K562 (cell line): ENCODE measurements around the gene ENC1. TPM values are rescaled to one million over a fixed set of nuclear protein-coding genes. Genes with fewer than 3 reads are reported as not detected.

Experiments
- ATAC-seq: fragments of 200-7000 bp; cut with Tn5 transposase; 3 replicates; pipeline ENCODE4 v1.9.1; 2020; ENCODE audit warnings: moderate library complexity
- BruUV-seq: library from RNA; stranded (reverse); fragments of 400-500 nt; replicated peaks from 2 replicates; lab custom pipeline; 2021; lab: Mats Ljungman, UMichigan
- CTCF ChIA-PET: fragments of 300-600 bp; formaldehyde crosslinking; extraction: SDS; loops from one replicate; lab custom pipeline; 2021; ENCODE audit warnings: low intra/inter-chr PET ratio; lab: Yijun Ruan, JAX
- POLR2A ChIA-PET: fragments of 300-600, 350-650 bp; sonication (Branson Sonifier 250); formaldehyde crosslinking; extraction: SDS; loops from one replicate; lab custom pipeline; 2021; ENCODE audit warnings: antibody characterized with exemption, inconsistent platforms; lab: Yijun Ruan, JAX
- DNase-seq, 4 experiments: peaks; one replicate each; pipeline versions ENCODE4 v3.0.0 to v3.0.0-alpha.2; 2011 to 2018; ENCODE audit warnings: low spot score in 3 of 4, mixed read lengths in 3 of 4; ENCODE audit errors: extremely low read depth in 1 of 4
- FAIRE-seq: peaks from 2 replicates; lab custom pipeline; 2011; peaks lifted over from hg19 to GRCh38; lab: Jason Lieb, UNC
- H2AFZ ChIP-seq: 2 replicates; pipeline ENCODE4 v1.6.0; 2011; ENCODE audit warnings: low read depth, low read length, control low read depth, inconsistent platforms
- H3K27ac ChIP-seq: fragments of 200-600 bp; 3 replicates; pipeline ENCODE4 v1.8.0; 2011; ENCODE audit warnings: low read depth, mild to moderate bottlenecking, control low read depth, inconsistent platforms, low read length, moderate library complexity, mixed read lengths; ENCODE audit errors: extremely low read depth
- H3K27me3 ChIP-seq, 2 experiments: fragments of 300-600 bp in 1 of 2; 2 replicates in 1 of 2; 3 replicates in 1 of 2; pipeline versions ENCODE4 v1.6.0 to v1.8.0; 2011; ENCODE audit warnings: inconsistent platforms in 2 of 2, low read length in 2 of 2, mild to moderate bottlenecking in 1 of 2, mixed read lengths in 1 of 2, moderate library complexity in 1 of 2; ENCODE audit not compliant: control insufficient read depth in 2 of 2, insufficient read depth in 2 of 2
- H3K36me3 ChIP-seq: fragments of 300-600 bp; 3 replicates; pipeline ENCODE4 v1.8.0; 2011; ENCODE audit warnings: mild to moderate bottlenecking, low read length, inconsistent platforms; ENCODE audit not compliant: control insufficient read depth, insufficient read depth
- H3K4me1 ChIP-seq, 2 experiments: fragments of 200-600 bp in 1 of 2; replicated peaks in 1 of 2; 2 replicates in 1 of 2; 3 replicates in 1 of 2; pipeline versions ENCODE4 v1.5.1 to v1.8.0; 2011; ENCODE audit warnings: inconsistent platforms in 2 of 2, low read length in 2 of 2, mild to moderate bottlenecking in 1 of 2, mixed read lengths in 1 of 2, moderate library complexity in 1 of 2; ENCODE audit not compliant: control insufficient read depth in 2 of 2, insufficient read depth in 2 of 2
- H3K4me2 ChIP-seq: 2 replicates; pipeline ENCODE4 v1.6.1; 2011; ENCODE audit warnings: low read length, control low read depth, inconsistent platforms, mixed read lengths; ENCODE audit not compliant: insufficient read depth
- H3K4me3 ChIP-seq: fragments of 200-600 bp; sonication (generic), shearing (Covaris generic); 2 replicates; pipeline ENCODE4 v1.5.1; 2016; ENCODE audit warnings: control low read depth, inconsistent platforms
- H3K79me2 ChIP-seq: fragments of 200-600 bp; 3 replicates; pipeline ENCODE4 v1.8.0; 2011; ENCODE audit warnings: low read length, inconsistent platforms; ENCODE audit not compliant: control insufficient read depth, insufficient read depth
- H3K9ac ChIP-seq, 2 experiments: 2 replicates each; pipeline versions ENCODE4 v1.6.0 to v1.6.1; 2011; ENCODE audit warnings: low read depth in 2 of 2, low read length in 2 of 2, control low read depth in 1 of 2, inconsistent platforms in 1 of 2, mild to moderate bottlenecking in 1 of 2, mixed read lengths in 1 of 2; ENCODE audit not compliant: insufficient read depth in 1 of 2
- H3K9me1 ChIP-seq: one replicate; pipeline ENCODE4 v1.6.0; 2011; ENCODE audit warnings: inconsistent platforms, mild to moderate bottlenecking, low read length, moderate library complexity; ENCODE audit not compliant: control insufficient read depth, insufficient read depth
- H3K9me3 ChIP-seq: replicated peaks from 2 replicates; pipeline ENCODE4 v1.5.1; 2011; ENCODE audit warnings: low read depth, low read length, inconsistent platforms; ENCODE audit not compliant: control insufficient read depth, insufficient read depth
- H4K20me1 ChIP-seq: replicated peaks from 2 replicates; pipeline ENCODE4 v1.6.1; 2011; ENCODE audit warnings: low read length, inconsistent platforms, mixed read lengths; ENCODE audit not compliant: control insufficient read depth, insufficient read depth
- CBFA2T3 ChIP-seq: fragments of 450-650 bp; IDR thresholded peaks from 2 replicates; pipeline ENCODE4 v1.6.1; 2017
- JUND ChIP-seq, 2 experiments: IDR thresholded peaks; 2 replicates in 1 of 2; 3 replicates in 1 of 2; pipeline ENCODE4 v1.6.1; 2011; ENCODE audit warnings: borderline replicate concordance in 2 of 2, low read depth in 2 of 2, low read length in 2 of 2, improper control_type of control experiment in 1 of 2, missing biosample characterization in 1 of 2, missing genetic modification characterization in 1 of 2, missing genetic modification reagents in 1 of 2
- MAZ ChIP-seq, 2 experiments: fragments of 450-650 bp in 1 of 2; sonication (generic) in 1 of 2; formaldehyde crosslinking; IDR thresholded peaks in 1 of 2; conservative IDR thresholded peaks in 1 of 2; 2 replicates each; pipeline versions ENCODE4 v1.4.0 to v1.5.0; 2020; ENCODE audit warnings: mild to moderate bottlenecking in 1 of 2, missing genetic modification reagents in 1 of 2
- NFYB ChIP-seq: IDR thresholded peaks from 2 replicates; pipeline ENCODE4 v1.6.1; 2011; ENCODE audit warnings: mild to moderate bottlenecking, moderate library complexity; ENCODE audit not compliant: insufficient read length; ENCODE audit errors: extremely low read depth
- PBX2 ChIP-seq, 2 experiments: IDR thresholded peaks in 1 of 2; conservative IDR thresholded peaks in 1 of 2; 2 replicates each; pipeline ENCODE4 v1.6.1; 2016; ENCODE audit warnings: low read depth in 2 of 2, mild to moderate bottlenecking in 1 of 2, missing compliant biosample characterization in 1 of 2, missing genetic modification characterization in 1 of 2, moderate library complexity in 1 of 2
- PYGO2 ChIP-seq: fragments of 450-650 bp; IDR thresholded peaks from 2 replicates; pipeline ENCODE4 v1.6.1; 2016; ENCODE audit warnings: mild to moderate bottlenecking, missing genetic modification characterization, moderate library complexity, missing compliant biosample characterization
- TCF7 ChIP-seq: sonication (generic); IDR thresholded peaks from 2 replicates; pipeline ENCODE4 v1.6.1; 2016; ENCODE audit warnings: antibody characterized with exemption, borderline replicate concordance
- ZNF830 ChIP-seq: fragments of 250-450 bp; sonication (Bioruptor Pico); IDR thresholded peaks from 2 replicates; pipeline ENCODE4 v1.5.0; 2021; ENCODE audit warnings: mild to moderate bottlenecking
- WGBS: fragments of 100-300 bp; shearing (Covaris generic); methylation state at CpG from one replicate; pipeline ENCODE4 v1.1.6; 2016; ENCODE audit warnings: low coverage, mixed read lengths; ENCODE audit not compliant: insufficient coverage; ENCODE audit errors: missing lambda C conversion rate; 5-methylcytosine and 5-hydroxymethylcytosine counted together
- in situ Hi-C: fragments of 300-500 bp; cut with MboI; formaldehyde crosslinking; loops from 4 replicates; pipeline ENCODE4 v1.15.0; 2018; ENCODE audit warnings: inconsistent platforms, mixed read lengths
- intact Hi-C: fragments of 100-400 bp; cut with micrococcal nuclease; formaldehyde crosslinking; loops from 2 replicates; pipeline ENCODE4 v1.14.2; 2022
- polyA plus RNA-seq, 8 experiments: library from polyadenylated mRNA; depleted of rRNA in 4 of 8; stranded (reverse) in 5 of 8; unstranded in 3 of 8; fragments of >200 nt; fragmentation: Nextera tagmentation in 2 of 8; fragmentation: Illumina TruSeq in 1 of 8; extraction: Ambion mirVana in 2 of 8; extraction: Trizol in 1 of 8; gene quantifications; 2 replicates each; pipeline versions ENCODE4 v1.2.1 to v1.2.3, GENCODE V29; 2011 to 2014; ENCODE audit warnings: inconsistent platforms in 1 of 8, missing spikeins in 1 of 8
- total RNA-seq, 7 experiments: library from RNA; depleted of rRNA in 6 of 7; stranded (reverse); fragments of >200 nt in 6 of 7; fragmentation: Illumina TruSeq in 2 of 7; extraction: Trizol in 2 of 7; gene quantifications; 2 replicates each; pipeline versions ENCODE4 v1.2.1 to v1.2.3, GENCODE V29; 2011 to 2021; ENCODE audit warnings: low replicate concordance in 1 of 7

Gene ENC1
- total and polyA plus RNA-seq, 9 of the 15 experiments (the other 6 are each of a cell fraction or from before 2014, with no cell fraction given) = 0.17 to 3.2 (median 0.97) TPM

- TF ChIP-seq NFYB (no peak), PBX2 (CRISPR knock-in tag; IDR thresholded peaks at IDR 0.05; ENCODE audit: low read depth) (no peak), PBX2 (tag; conservative IDR thresholded peaks at IDR 0.05; ENCODE audit: low read depth) (no peak), PYGO2 (tag) (no peak), MAZ (CRISPR knock-in tag; conservative IDR thresholded peaks at IDR 0.05 in 1 of 2, IDR thresholded peaks at IDR 0.05 in 1 of 2) (no peak), TCF7 (no peak)
Observed at GRCh38 chr5:74649421-74649973, 9.0 kb upstream of the ENC1 start (continued).

- H2AFZ ChIP-seq = peak overlapping the region; percentile 47; the same call in 1 of the 2 replicates
- peak; percentile 85 for FAIRE-seq
- TF ChIP-seq CBFA2T3 = no peak
- peak; percentile 3; the same call in 1 of the 2 replicates for TF ChIP-seq JUND (IDR thresholded peaks at IDR 0.05; ENCODE audit: borderline replicate concordance, low read depth, low read length)
- no peak for TF ChIP-seq JUND (tag; IDR thresholded peaks at IDR 0.05; ENCODE audit: borderline replicate concordance, low read depth, low read length)
- TF ChIP-seq ZNF830 (CRISPR knock-in tag) = no peak
Observed at GRCh38 chr5:74648835-74649293, 8.3 kb upstream of the ENC1 start.

More at GRCh38 chr5:74648835-74649293, 8.3 kb upstream of the ENC1 start:
- DNase-seq (peak; percentile 38 to 70 (median 55)), ATAC-seq (peak; percentile 93)
- Histone ChIP-seq H3K4me2 (no peak overlapping the region), H3K79me2 (no peaks in the 10 kb centered on the region), H3K9me3 (no peaks in the 10 kb centered on the region), H3K36me3 (no peaks in the 10 kb centered on the region), H3K27ac (no peak overlapping the region), H3K9me1 (no peaks in the 10 kb centered on the region), H3K4me1 (no peaks in the 10 kb centered on the region), H3K27me3 (peaks cover 2 to 10% of the 10 kb centered on the region in 2 experiments; a peak in 2 of 5 replicates), H3K9ac (no peak overlapping the region), H4K20me1 (no peaks in the 10 kb centered on the region), H3K4me3 (no peak overlapping the region)
- CTCF ChIA-PET = interaction anchor here (1.3 to 2.6 kb wide), 2 partner anchors 253 to 747 kb away, joined by 3 to 23 read pairs; no protein-coding TSS in a partner anchor
- WGBS = 0% methylated on average over 6 of the region's 6 CpGs
- no TSS peak for BruUV-seq
- intact Hi-C loops = loop anchor here (1.0 to 5.0 kb wide), 4 partner anchors 612 to 1057 kb away; no protein-coding TSS in a partner anchor
- in situ Hi-C loops = loop anchor here (5.0 to 25.0 kb wide), 2 partner anchors 612 to 747 kb away; no protein-coding TSS in a partner anchor
- POLR2A ChIA-PET = interaction anchor here (0.8 kb wide), 1 partner anchor 614 kb away, joined by 3 read pairs; no protein-coding TSS in a partner anchor
